H1 (cell line): ENCODE results near the gene IFT122. TPM values are rescaled to one million over a fixed set of nuclear protein-coding genes. Genes with fewer than 3 reads are reported as not detected.

Experiments used
- CHD7 ChIP-seq: fragments of 300-600 bp; sonication (generic); IDR thresholded peaks from 2 replicates; pipeline ENCODE4 v1.7.1; 2012; ENCODE audit warnings: low read length, moderate library complexity, mild to moderate bottlenecking, inconsistent platforms; ENCODE audit not compliant: insufficient replicate concordance
- GABPA ChIP-seq: IDR thresholded peaks from 2 replicates; pipeline ENCODE4 v1.6.1; 2011; ENCODE audit warnings: mild to moderate bottlenecking, low read length, moderate library complexity, borderline replicate concordance; ENCODE audit not compliant: insufficient read depth
- GTF2F1 ChIP-seq: IDR thresholded peaks from 2 replicates; pipeline ENCODE4 v1.6.1; 2012; ENCODE audit warnings: low read depth, low read length, improper control_type of control experiment, borderline replicate concordance
- HDAC2 ChIP-seq, 2 experiments: fragments of 300-600 bp in 1 of 2; sonication (generic) in 1 of 2; IDR thresholded peaks; 2 replicates each; pipeline ENCODE4 v1.6.1; 2011 to 2012; ENCODE audit warnings: low read depth in 2 of 2, low read length in 2 of 2, mild to moderate bottlenecking in 2 of 2, moderate library complexity in 2 of 2, borderline replicate concordance in 1 of 2, inconsistent platforms in 1 of 2
- NRF1 ChIP-seq: IDR thresholded peaks from 2 replicates; pipeline ENCODE4 v1.6.1; 2011; ENCODE audit warnings: mild to moderate bottlenecking, low read depth, low read length, improper control_type of control experiment
- POLR2A ChIP-seq, 2 experiments: IDR thresholded peaks; 1 replicate in 1 of 2; 2 replicates in 1 of 2; pipeline ENCODE4 v1.6.1; 2011; ENCODE audit warnings: low read depth in 2 of 2, low read length in 2 of 2, mild to moderate bottlenecking in 2 of 2; ENCODE audit errors: control extremely low read depth in 1 of 2
- RBBP5 ChIP-seq: IDR thresholded peaks from 2 replicates; pipeline ENCODE4 v1.7.1; 2012; ENCODE audit warnings: low read depth, mild to moderate bottlenecking, inconsistent platforms, low read length, moderate library complexity, borderline replicate concordance
- RFX5 ChIP-seq: IDR thresholded peaks from 2 replicates; pipeline ENCODE4 v1.6.1; 2011; ENCODE audit warnings: low read depth, low read length, improper control_type of control experiment, borderline replicate concordance
- SAP30 ChIP-seq: fragments of 300-600 bp; sonication (generic); IDR thresholded peaks from 2 replicates; pipeline ENCODE4 v1.7.1; 2012; ENCODE audit warnings: low read length, moderate library complexity, mild to moderate bottlenecking, inconsistent platforms; ENCODE audit not compliant: insufficient read depth, insufficient replicate concordance
- SP1 ChIP-seq: IDR thresholded peaks from 2 replicates; pipeline ENCODE4 v1.6.1; 2011; ENCODE audit warnings: low read depth, low read length
- polyA plus RNA-seq, 7 experiments: library from polyadenylated mRNA; depleted of rRNA in 3 of 7; stranded (reverse) in 5 of 7; unstranded in 2 of 7; fragments of >200 nt in 5 of 7; fragments of 200-250 nt in 2 of 7; gene quantifications; 1 replicate in 5 of 7; 2 replicates in 1 of 7; 4 replicates in 1 of 7; pipeline versions ENCODE4 v1.2.1 to v1.2.3, GENCODE V29; 2011 to 2013; ENCODE audit warnings: missing spikeins in 2 of 7, mixed read lengths in 2 of 7
- total RNA-seq: library from RNA; stranded (reverse); fragmentation: NEBNext Ultra II Directional; extraction: Animal tissue kit (Norgen Biotek cat#: 25700); gene quantifications from 2 replicates; pipeline ENCODE4 v1.2.1, GENCODE V29; 2021
- TF ChIP-seq, protein P1 (sequence below): IDR thresholded peaks from 2 replicates; pipeline ENCODE4 v1.6.1; 2011; ENCODE audit warnings: low read length, improper control_type of control experiment

The IFT122 gene
- total and polyA plus RNA-seq, 2 of the 8 experiments (the other 6 are each of a cell fraction or from before 2014, with no cell fraction given): 23.7 to 25.1 TPM

- no peak for TF ChIP-seq CHD7
- no peak for TF ChIP-seq NRF1
- no peak for TF ChIP-seq SAP30
- no peak for TF ChIP-seq POLR2A (IDR thresholded peaks at IDR 0.05; ENCODE audit: control extremely low read depth in 1 of 2, low read depth in 2 of 2, low read length in 2 of 2)
- no peak for TF ChIP-seq GABPA
- TF ChIP-seq HDAC2 (IDR thresholded peaks at IDR 0.05; ENCODE audit: borderline replicate concordance in 1 of 2, low read depth in 2 of 2, low read length in 2 of 2): no peak
- TF ChIP-seq, protein P1, sequence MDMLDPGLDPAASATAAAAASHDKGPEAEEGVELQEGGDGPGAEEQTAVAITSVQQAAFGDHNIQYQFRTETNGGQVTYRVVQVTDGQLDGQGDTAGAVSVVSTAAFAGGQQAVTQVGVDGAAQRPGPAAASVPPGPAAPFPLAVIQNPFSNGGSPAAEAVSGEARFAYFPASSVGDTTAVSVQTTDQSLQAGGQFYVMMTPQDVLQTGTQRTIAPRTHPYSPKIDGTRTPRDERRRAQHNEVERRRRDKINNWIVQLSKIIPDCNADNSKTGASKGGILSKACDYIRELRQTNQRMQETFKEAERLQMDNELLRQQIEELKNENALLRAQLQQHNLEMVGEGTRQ: no peak
- no peak for TF ChIP-seq GTF2F1
- TF ChIP-seq RBBP5: no peak
- no peak for TF ChIP-seq SP1
- no peak for TF ChIP-seq RFX5
Measured at GRCh38 chr3:129531699-129532098, 91.7 kb downstream of the IFT122 start (continued).
